Aorta (tissue), 5 donors: ENCODE data around the gene MYO19. TPM values are rescaled to one million over a fixed set of nuclear protein-coding genes. Genes with fewer than 3 reads are reported as not detected.

ENCODE experiments used
- ATAC-seq: fragments of 200-7000 bp; cut with Tn5 transposase; one replicate; pipeline ENCODE4 v1.9.1; 2022; ENCODE audit warnings: moderate library complexity; ENCODE audit not compliant: low FRiP score
- DNase-seq, 2 donors: peaks; one replicate each; pipeline ENCODE4 v3.0.0-alpha.2; 2020
- H3K27ac ChIP-seq, 2 donors: one replicate each; pipeline ENCODE4 v1.5.1; 2013; ENCODE audit warnings: low read length in 2 of 2, mild to moderate bottlenecking in 2 of 2, moderate library complexity in 2 of 2, control low read depth in 1 of 2, inconsistent platforms in 1 of 2, low read depth in 1 of 2
- H3K27me3 ChIP-seq, 2 donors: one replicate each; pipeline ENCODE4 v1.6.1; 2013; ENCODE audit warnings: control low read depth in 1 of 2, low read length in 1 of 2, mild to moderate bottlenecking in 1 of 2, moderate library complexity in 1 of 2; ENCODE audit not compliant: insufficient read depth in 2 of 2, control insufficient read depth in 1 of 2
- H3K36me3 ChIP-seq, 2 donors: one replicate each; pipeline ENCODE4 v1.6.1; 2013; ENCODE audit warnings: control low read depth in 1 of 2, low read length in 1 of 2, mild to moderate bottlenecking in 1 of 2; ENCODE audit not compliant: insufficient read depth in 2 of 2, control insufficient read depth in 1 of 2
- H3K4me1 ChIP-seq, 2 donors: one replicate each; pipeline ENCODE4 v1.6.1; 2013; ENCODE audit warnings: low read length in 2 of 2, control low read depth in 1 of 2, mild to moderate bottlenecking in 1 of 2, moderate library complexity in 1 of 2; ENCODE audit not compliant: insufficient read depth in 2 of 2, control insufficient read depth in 1 of 2
- H3K4me3 ChIP-seq, 2 donors: one replicate each; pipeline ENCODE4 v1.5.1; 2013; ENCODE audit warnings: low read length in 2 of 2, control low read depth in 1 of 2, mild to moderate bottlenecking in 1 of 2
- H3K9me3 ChIP-seq: one replicate; pipeline ENCODE4 v1.6.1; 2013; ENCODE audit warnings: mild to moderate bottlenecking, low read length; ENCODE audit not compliant: control insufficient read depth
- WGBS, 2 donors: extraction: QIAGEN DNeasy Blood & Tissue Kit; methylation state at CpG; one replicate each; pipeline ENCODE4 v1.1.7; 2013; 5-methylcytosine and 5-hydroxymethylcytosine counted together
- intact Hi-C, 2 donors: fragments of 100-400 bp; cut with DNase I; formaldehyde crosslinking; loops; one replicate each; pipeline versions ENCODE4 v1.14.2 to v1.15.0; 2022
- polyA plus RNA-seq, 2 donors: library from polyadenylated mRNA; stranded (reverse); fragments of 200-250 nt; gene quantifications; one replicate each; pipeline ENCODE4 v1.2.3, GENCODE V29; 2013
- total RNA-seq, 2 donors: library from RNA; stranded (reverse); fragmentation: NEBNext Ultra II Directional; extraction: Animal tissue kit (Norgen Biotek cat#: 25700); gene quantifications; one replicate each; pipeline ENCODE4 v1.2.1, GENCODE V29; 2021
- donor health status: healthy with polysubstance abuse.
- donor health status: Bipolar disorder and iron deficiency.
- donor health status: DM: no; HTN: no; CAD: no.
- donor health status: DM: no; HTN: no; CAD: no.
- donor health status: DM: yes; HTN: yes; CAD: no.

Gene MYO19
- total and polyA plus RNA-seq, 4 donors = 13.1 to 57.3 (median 32.2) TPM

DNA sequence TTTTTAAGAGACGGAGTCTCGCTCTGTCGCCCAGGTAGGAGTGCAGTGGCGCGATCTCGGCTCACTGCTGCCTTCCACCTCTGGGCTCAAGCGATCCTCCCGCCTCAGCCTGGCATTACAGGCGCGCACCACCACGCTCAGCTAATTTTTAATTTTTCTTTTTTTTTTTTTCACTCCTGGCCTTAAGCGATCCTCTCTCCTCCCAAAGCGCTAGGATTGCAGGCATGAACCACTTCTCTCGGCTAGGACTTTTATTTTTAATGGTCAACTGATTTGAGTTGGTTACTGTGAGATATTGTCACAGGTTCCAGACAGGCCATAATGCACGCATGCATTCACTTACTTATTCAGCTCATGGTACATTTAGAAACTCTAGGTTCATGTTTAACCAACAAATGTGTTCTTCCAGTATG lies 1.0 kb upstream of the MYO19 start:
- Histone ChIP-seq H3K36me3 (no peaks in the 10 kb centered on the region), H3K9me3 (no peaks in the 10 kb centered on the region), H3K4me1 (no peaks in the 10 kb centered on the region), H3K27me3 (no peaks in the 10 kb centered on the region), H3K27ac (no peak overlapping the region), H3K4me3 (peak overlapping the region in 1 of 2 donors; percentile 56)
- intact Hi-C loops = loop anchor here in 1 of 2 donors (10.0 kb wide), 1 partner anchor 51 kb away; the partner anchor contains the start of gene ZNHIT3
- ATAC-seq (no peak), DNase-seq (no peak)
- 11 to 12% methylated on average over 15 of the region's 15 CpGs for WGBS, 2 donors

DNA sequence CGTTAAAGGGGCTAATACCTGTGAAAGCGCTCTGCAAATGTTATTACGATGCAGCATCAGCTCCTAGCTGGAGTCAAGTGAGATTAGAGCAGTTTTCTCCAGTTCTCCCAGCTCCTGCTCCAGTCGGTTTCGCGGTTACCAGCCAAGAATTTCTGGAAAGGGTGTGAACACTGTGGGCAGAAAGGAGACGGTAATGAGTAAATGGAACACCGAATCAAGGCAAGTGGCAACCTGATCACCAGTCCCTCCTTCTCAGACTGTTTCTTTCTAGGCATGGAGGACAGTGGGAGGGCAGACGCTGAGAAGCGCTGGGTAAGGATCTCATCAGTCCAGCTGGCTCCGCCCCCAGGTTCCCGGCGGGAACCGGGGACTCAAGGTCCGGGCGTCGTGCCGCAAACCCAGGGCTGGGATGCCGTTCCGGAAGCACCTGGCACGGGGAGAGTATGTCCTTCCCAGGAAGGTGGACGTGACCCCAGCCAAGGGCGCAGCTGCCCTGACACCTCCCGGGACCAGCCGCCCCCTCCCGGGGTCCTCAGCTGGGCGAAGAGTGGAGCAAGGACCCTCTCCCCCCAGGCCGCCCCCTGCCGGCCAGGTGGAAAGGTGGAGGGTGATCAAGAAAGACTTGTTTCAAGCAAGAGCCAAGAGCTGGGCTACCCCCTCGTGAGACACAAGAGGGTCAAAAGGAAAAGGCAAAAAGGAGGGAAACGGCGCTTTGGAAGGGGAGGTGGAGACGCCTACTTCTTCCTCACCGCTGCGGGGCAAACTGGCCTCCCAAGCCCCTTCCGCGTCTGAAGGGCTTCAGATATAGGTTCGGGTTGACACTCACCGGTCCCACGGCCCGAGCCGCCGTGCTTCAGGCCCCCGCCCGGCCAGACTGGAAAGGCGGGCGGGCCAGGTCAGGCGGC lies 481 bp downstream of the MYO19 start:
- WGBS, 2 donors = 5 to 6% methylated on average over 47 to 48 of the region's 48 CpGs
- Histone ChIP-seq H3K4me1 (no peaks in the 10 kb centered on the region), H3K36me3 (no peaks in the 10 kb centered on the region), H3K27ac (peak overlapping the region in 1 of 2 donors; percentile 28), H3K27me3 (no peaks in the 10 kb centered on the region), H3K4me3 (peak overlapping the region; percentile 56 to 78), H3K9me3 (no peaks in the 10 kb centered on the region)
- peak; percentile 59 for ATAC-seq
- peak; percentile 72 to 90 for DNase-seq
- intact Hi-C loops = loop anchor here in 1 of 2 donors (10.0 kb wide), 1 partner anchor 49 kb away; the partner anchor contains the start of gene ZNHIT3

DNA sequence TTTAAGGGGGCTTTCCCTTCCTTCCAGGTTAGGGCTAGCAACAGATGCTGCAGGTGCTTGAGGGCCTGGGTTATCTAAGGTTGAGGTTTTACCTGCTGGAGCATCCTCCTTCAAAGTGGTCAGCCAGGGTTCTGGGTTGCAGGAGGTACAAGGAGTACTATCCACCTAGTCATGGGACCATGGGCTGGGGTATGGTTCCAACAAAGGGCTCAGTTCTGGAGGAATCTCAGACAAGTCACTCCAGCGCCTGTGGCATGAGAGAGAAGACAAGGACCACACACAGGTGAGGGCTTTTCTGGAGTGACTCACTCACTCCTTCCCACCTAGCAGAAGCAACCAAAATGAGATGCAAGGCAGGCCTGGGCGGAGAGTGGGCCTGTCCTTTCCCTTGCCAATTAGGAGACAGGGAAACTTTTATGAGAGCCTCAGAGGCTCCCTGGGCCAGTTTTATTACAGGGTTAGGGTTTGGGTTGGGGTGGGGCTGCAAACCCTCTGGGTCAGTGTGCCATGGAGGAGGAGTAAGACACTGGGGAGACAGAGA lies 2.2 kb downstream of the MYO19 start:
- Histone ChIP-seq H3K4me1 (no peaks in the 10 kb centered on the region), H3K9me3 (no peaks in the 10 kb centered on the region), H3K27ac (no peak overlapping the region), H3K4me3 (no peak overlapping the region), H3K36me3 (no peaks in the 10 kb centered on the region), H3K27me3 (no peaks in the 10 kb centered on the region)
- intact Hi-C loops = loop anchor here in 1 of 2 donors (10.0 kb wide), 1 partner anchor 48 kb away; the partner anchor contains the start of gene ZNHIT3
- 94 to 97% methylated on average over 2 of the region's 2 CpGs for WGBS, 2 donors
- no peak for ATAC-seq
- DNase-seq = no peak

DNA sequence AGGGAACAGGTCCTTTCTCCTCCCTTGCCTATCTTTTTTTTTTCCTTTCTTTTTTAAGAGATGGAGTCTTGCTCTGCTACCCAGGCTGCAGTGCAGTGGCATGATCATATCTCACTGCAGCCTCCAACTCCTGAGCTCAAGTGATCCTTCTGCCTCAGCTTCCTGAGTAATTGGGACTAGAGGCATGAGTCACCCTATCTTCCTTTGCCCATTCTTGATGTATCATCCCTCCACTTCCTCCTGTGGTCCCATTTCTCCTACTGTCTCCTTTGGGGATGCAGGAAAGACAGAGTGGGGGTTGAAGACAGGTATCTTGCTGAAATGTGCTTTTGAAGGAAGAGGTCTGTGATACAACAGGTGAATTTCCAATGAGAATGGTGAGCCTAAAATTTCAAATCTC lies 5.5 kb downstream of the MYO19 start:
- DNase-seq (no peak), ATAC-seq (no peak)
- Histone ChIP-seq H3K4me3 (no peak overlapping the region), H3K9me3 (no peaks in the 10 kb centered on the region), H3K36me3 (peaks cover 2 to 12% of the 10 kb centered on the region in 2 donors), H3K4me1 (no peaks in the 10 kb centered on the region), H3K27me3 (no peaks in the 10 kb centered on the region), H3K27ac (no peak overlapping the region)
- intact Hi-C loops = no loop called here

DNA sequence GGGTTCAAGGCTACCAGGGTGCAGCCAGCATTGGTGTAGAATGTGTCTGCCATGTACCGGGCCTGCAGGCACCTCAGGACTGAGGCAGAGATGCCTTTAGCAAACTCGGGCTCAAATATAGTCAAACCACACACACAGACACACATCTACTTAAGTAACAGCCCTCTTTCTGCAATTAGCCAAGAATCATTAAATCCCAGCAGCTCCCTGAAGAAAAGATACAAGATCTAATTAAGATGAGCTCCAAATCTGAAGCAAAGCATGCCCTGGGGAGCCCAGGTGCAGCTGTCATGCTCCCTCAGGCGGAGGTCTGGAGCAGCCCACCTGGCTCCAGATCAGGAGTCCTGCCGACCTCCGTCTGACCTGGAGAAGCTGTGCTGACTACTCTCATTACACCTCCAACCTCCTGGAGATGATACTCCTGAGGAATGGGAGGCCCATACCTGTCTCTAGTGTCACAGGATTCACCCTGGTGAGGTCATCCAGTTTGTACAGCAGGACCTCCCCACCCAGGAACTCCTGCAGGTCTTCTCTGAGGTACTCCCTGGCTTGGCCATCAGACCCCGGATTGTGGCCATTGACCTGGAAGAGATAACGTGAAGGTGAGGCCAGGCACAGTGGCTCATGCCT lies 6.9 kb downstream of the MYO19 start:
- H3K27ac ChIP-seq = no peak overlapping the region
- no peak for ATAC-seq
- peaks cover 3 to 12% of the 10 kb centered on the region in 2 donors for H3K36me3 ChIP-seq
- intact Hi-C loops = no loop called here
- no peak for DNase-seq
- no peaks in the 10 kb centered on the region for H3K4me1 ChIP-seq
- no peaks in the 10 kb centered on the region for H3K9me3 ChIP-seq
- 89 to 95% methylated on average over 7 of the region's 7 CpGs for WGBS, 2 donors
- no peaks in the 10 kb centered on the region for H3K27me3 ChIP-seq
- no peak overlapping the region for H3K4me3 ChIP-seq

DNA sequence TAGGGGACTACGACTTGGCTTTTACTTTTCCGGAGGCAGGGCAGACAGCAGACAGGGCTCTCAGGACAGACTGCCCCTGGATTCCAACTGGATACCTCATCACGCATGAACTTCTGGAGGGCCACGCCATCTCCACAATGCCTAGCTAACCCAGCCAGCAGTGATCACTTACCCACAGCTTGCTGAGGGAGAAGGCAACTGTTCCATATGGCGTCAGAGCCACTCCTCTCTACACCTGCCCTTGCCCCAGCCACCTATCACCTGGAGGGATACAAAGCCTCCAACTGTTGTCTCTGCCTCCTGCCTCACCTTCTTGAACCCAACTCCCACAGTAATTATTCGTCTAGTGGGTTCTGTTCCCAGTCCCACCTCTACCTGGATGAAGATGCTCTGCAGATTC lies 8.8 kb downstream of the MYO19 start:
- H3K27ac ChIP-seq = no peak overlapping the region
- 85 to 92% methylated on average over 6 of the region's 6 CpGs for WGBS, 2 donors
- H3K27me3 ChIP-seq = no peaks in the 10 kb centered on the region
- H3K36me3 ChIP-seq = peaks cover 3 to 12% of the 10 kb centered on the region in 2 donors
- DNase-seq (peak in 1 of 2 donors; percentile 30), ATAC-seq (no peak)
- H3K4me3 ChIP-seq = no peak overlapping the region
- H3K9me3 ChIP-seq = no peaks in the 10 kb centered on the region
- H3K4me1 ChIP-seq = no peaks in the 10 kb centered on the region
- intact Hi-C loops = no loop called here

DNA sequence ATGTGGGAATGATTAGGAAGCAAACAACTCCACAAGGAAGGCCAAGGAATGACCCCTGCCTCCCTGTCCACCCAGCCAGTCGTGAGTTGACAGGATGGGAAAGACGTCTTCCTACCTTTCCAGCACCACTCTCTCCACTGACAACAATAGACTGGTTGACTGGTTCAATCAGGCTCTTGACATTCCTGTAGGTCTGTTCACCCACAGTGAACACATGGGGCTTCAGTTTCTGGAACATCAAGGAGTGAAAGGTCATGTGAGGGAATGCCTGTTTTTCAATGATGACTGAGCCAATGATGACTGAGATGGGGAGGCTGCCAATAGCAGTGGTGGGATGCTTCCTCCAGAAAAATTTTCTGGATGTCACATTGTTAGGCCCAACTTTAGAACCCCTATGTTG lies 9.6 kb downstream of the MYO19 start:
- Histone ChIP-seq H3K27me3 (no peaks in the 10 kb centered on the region), H3K27ac (no peak overlapping the region), H3K4me3 (no peak overlapping the region), H3K36me3 (peaks cover 3 to 12% of the 10 kb centered on the region in 2 donors), H3K9me3 (no peaks in the 10 kb centered on the region), H3K4me1 (no peaks in the 10 kb centered on the region)
- WGBS, 2 donors = 83 to 90% methylated on average over 2 of the region's 2 CpGs
- intact Hi-C loops = no loop called here
- no peak for ATAC-seq
- no peak for DNase-seq

DNA sequence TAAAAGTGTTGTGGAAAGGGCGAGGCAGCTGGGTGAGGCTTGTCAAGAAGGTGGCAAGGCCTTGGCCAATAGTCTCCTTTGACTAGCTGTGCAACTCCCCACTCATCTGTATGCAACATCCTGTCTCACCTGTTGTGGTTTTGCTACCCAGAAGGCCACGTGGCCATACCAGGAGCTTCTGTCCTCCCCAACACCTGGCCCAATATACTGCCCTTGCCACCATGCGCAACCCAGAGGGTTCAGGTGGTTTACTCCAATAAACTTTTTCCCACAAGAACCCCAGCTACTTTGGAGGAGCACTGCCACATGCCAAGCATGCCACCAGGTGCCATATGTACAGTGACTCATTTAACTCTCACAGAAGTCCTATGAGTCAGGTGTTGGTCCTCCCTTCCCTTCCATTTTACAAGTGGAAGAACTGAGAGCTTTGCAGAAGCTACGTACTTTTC lies 10.2 kb downstream of the MYO19 start:
- H3K4me1 ChIP-seq = no peaks in the 10 kb centered on the region
- intact Hi-C loops = no loop called here
- H3K4me3 ChIP-seq = no peak overlapping the region
- H3K27ac ChIP-seq = no peak overlapping the region
- peaks cover 3 to 12% of the 10 kb centered on the region in 2 donors for H3K36me3 ChIP-seq
- H3K9me3 ChIP-seq = no peaks in the 10 kb centered on the region
- no peaks in the 10 kb centered on the region for H3K27me3 ChIP-seq
- DNase-seq (peak in 1 of 2 donors; percentile 42), ATAC-seq (no peak)
- 94 to 95% methylated on average over 4 of the region's 4 CpGs for WGBS, 2 donors
